Transverse colon (tissue), 4 donors: ENCODE measurements around the gene COL21A1. TPM values are rescaled to one million over a fixed set of nuclear protein-coding genes. Genes with fewer than 3 reads are reported as not detected.

Experiments
- DNase-seq: peaks from one replicate; pipeline ENCODE4 v3.0.0-alpha.2; 2019
- H3K27ac ChIP-seq, 4 donors: fragments of 200-600 bp; sonication (generic); 2 replicates each; pipeline ENCODE4 v1.5.1; 2016 to 2018; ENCODE audit warnings: inconsistent platforms in 4 of 4
- H3K27me3 ChIP-seq: fragments of 200-600 bp; sonication (generic); 2 replicates; pipeline ENCODE4 v1.5.1; 2017; ENCODE audit warnings: inconsistent platforms
- H3K36me3 ChIP-seq, 4 donors: fragments of 200-600 bp; sonication (generic); 2 replicates each; pipeline ENCODE4 v1.5.1; 2017 to 2019; ENCODE audit warnings: inconsistent platforms in 4 of 4
- H3K4me1 ChIP-seq, 4 donors: fragments of 200-600 bp; sonication (generic); 2 replicates each; pipeline ENCODE4 v1.5.1; 2017 to 2020; ENCODE audit warnings: inconsistent platforms in 4 of 4
- H3K4me3 ChIP-seq, 4 donors: fragments of 200-600 bp; sonication (generic); 1 replicate in 1 of 4; 2 replicates in 3 of 4; pipeline versions ENCODE4 v1.5.1 to v1.6.1; 2017 to 2019; ENCODE audit warnings: inconsistent platforms in 4 of 4
- H3K9me3 ChIP-seq, 2 donors: fragments of 200-600 bp; sonication (generic); 2 replicates each; pipeline ENCODE4 v1.5.1; 2017 to 2019; ENCODE audit warnings: inconsistent platforms in 2 of 2
- CTCF ChIP-seq, 5 experiments: fragments of 200-600 bp in 3 of 5; fragments of 450-650 bp in 2 of 5; sonication (generic) in 3 of 5; IDR thresholded peaks; 1 replicate in 2 of 5; 2 replicates in 3 of 5; pipeline ENCODE4 v1.5.1; 2016 to 2017; ENCODE audit warnings: antibody characterized with exemption in 5 of 5, inconsistent platforms in 3 of 5, mild to moderate bottlenecking in 2 of 5, moderate library complexity in 1 of 5
- EP300 ChIP-seq: sonication (generic); formaldehyde crosslinking; IDR thresholded peaks from one replicate; pipeline ENCODE4 v1.6.1; 2017; ENCODE audit warnings: antibody characterized with exemption, low read depth
- POLR2A ChIP-seq: fragments of 450-650 bp; IDR thresholded peaks from one replicate; pipeline ENCODE4 v1.6.1; 2016; ENCODE audit warnings: antibody characterized with exemption, mild to moderate bottlenecking, moderate library complexity
- POLR2AphosphoS5 ChIP-seq, 3 donors: sonication (generic); formaldehyde crosslinking; IDR thresholded peaks; one replicate each; pipeline ENCODE4 v1.6.1; 2016; ENCODE audit warnings: antibody characterized with exemption in 3 of 3
- WGBS, 2 donors: methylation state at CpG; one replicate each; pipeline ENCODE4 v1.1.5; 2018; ENCODE audit warnings: low coverage in 1 of 2; 5-methylcytosine and 5-hydroxymethylcytosine counted together
- in situ Hi-C, 4 donors: fragments of 200-750 bp; cut with MboI; loops; one replicate each; pipeline versions ENCODE4 v1.15.0 to v1.15.1; 2017; ENCODE audit warnings: low sequenced_read_pairs in 3 of 4, low pct_ligation_motif_present in 1 of 4, low pct_unique_long_range_greater_than_20kb in 1 of 4
- intact Hi-C: fragments of 100-400 bp; cut with DNase I; formaldehyde crosslinking; loops from one replicate; pipeline ENCODE4 v1.15.1; 2023; ENCODE audit warnings: low total_unique reads
- total RNA-seq, 4 donors: library from RNA; depleted of rRNA; stranded (reverse); fragments of >200 nt; gene quantifications; one replicate each; pipeline ENCODE4 v1.1.0, GENCODE V29; 2016

Gene COL21A1
- total RNA-seq, 4 donors from 2014 or later = 0.40 to 5.7 (median 3.3) TPM

- TF ChIP-seq EP300 (no peak), CTCF (IDR thresholded peaks at IDR 0.05) (no peak), POLR2AphosphoS5 (IDR thresholded peaks at IDR 0.05) (no peak), POLR2A (no peak)
- in situ Hi-C loops = no loop called here
Measured at GRCh38 chr6:56188429-56188828, 59.0 kb downstream of the COL21A1 start.

GRCh38 chr6:56187686-56188085 lies 59.7 kb downstream of the COL21A1 start:
- H3K27me3 ChIP-seq = no peaks in the 10 kb centered on the region
- DNase-seq = no peak
- H3K9me3 ChIP-seq = no peaks in the 10 kb centered on the region
- no peaks in the 10 kb centered on the region for H3K36me3 ChIP-seq
- H3K27ac ChIP-seq = no peak overlapping the region
- no peak for TF ChIP-seq CTCF (IDR thresholded peaks at IDR 0.05)
- TF ChIP-seq POLR2AphosphoS5 (IDR thresholded peaks at IDR 0.05) = no peak
- TF ChIP-seq EP300 = no peak
- no peak for TF ChIP-seq POLR2A
- H3K4me3 ChIP-seq = no peak overlapping the region
- intact Hi-C loops (no loop called here), in situ Hi-C loops (no loop called here)
- H3K4me1 ChIP-seq = no peaks in the 10 kb centered on the region

More at GRCh38 chr6:56188429-56188828, 59.0 kb downstream of the COL21A1 start:
- DNase-seq = no peak
- 87% methylated on average over 9 of the region's 9 CpGs; no CpG with 5 or more reads in 1 of the 2 donors for WGBS, 2 donors
- Histone ChIP-seq H3K27ac (no peak overlapping the region), H3K4me3 (no peak overlapping the region), H3K4me1 (no peaks in the 10 kb centered on the region), H3K27me3 (no peaks in the 10 kb centered on the region), H3K36me3 (no peaks in the 10 kb centered on the region), H3K9me3 (peaks cover 0 to 2% of the 10 kb centered on the region in 2 donors)
- intact Hi-C loops = no loop called here

GRCh38 chr6:56176741-56177140 lies 70.6 kb downstream of the COL21A1 start:
- in situ Hi-C loops = no loop called here
- H3K36me3 ChIP-seq = no peaks in the 10 kb centered on the region

GRCh38 chr6:56173228-56173627 lies 74.2 kb downstream of the COL21A1 start:
- no peaks in the 10 kb centered on the region for H3K27me3 ChIP-seq
- TF ChIP-seq CTCF (IDR thresholded peaks at IDR 0.05) = no peak
- TF ChIP-seq POLR2A = no peak
- no peak for TF ChIP-seq EP300
- no peak for TF ChIP-seq POLR2AphosphoS5 (IDR thresholded peaks at IDR 0.05)
- DNase-seq = no peak
- no peak overlapping the region for H3K4me3 ChIP-seq
- H3K36me3 ChIP-seq = no peaks in the 10 kb centered on the region
- H3K9me3 ChIP-seq = peaks cover 27 to 36% of the 10 kb centered on the region in 2 donors
- no peak overlapping the region for H3K27ac ChIP-seq
- in situ Hi-C loops = no loop called here
- intact Hi-C loops = no loop called here
- H3K4me1 ChIP-seq = no peaks in the 10 kb centered on the region
- WGBS, 2 donors = no CpG with 5 or more reads among the region's 1 CpG

More at GRCh38 chr6:56176741-56177140, 70.6 kb downstream of the COL21A1 start:
- TF ChIP-seq POLR2AphosphoS5 (IDR thresholded peaks at IDR 0.05) (no peak), CTCF (IDR thresholded peaks at IDR 0.05) (no peak), POLR2A (no peak), EP300 (no peak)
- no peaks in the 10 kb centered on the region for H3K27me3 ChIP-seq
- peaks cover 27% of the 10 kb centered on the region in 2 donors for H3K9me3 ChIP-seq
- H3K27ac ChIP-seq = no peak overlapping the region
- no peak for DNase-seq
- H3K4me3 ChIP-seq = no peak overlapping the region
- H3K4me1 ChIP-seq = no peaks in the 10 kb centered on the region
- intact Hi-C loops = no loop called here
